Hepatocyte (in vitro differentiated cells): ENCODE results near the gene DDR2. TPM values are rescaled to one million over a fixed set of nuclear protein-coding genes. Genes with fewer than 3 reads are reported as not detected.

ENCODE experiments used
- DNase-seq: peaks from one replicate; pipeline ENCODE4 v3.0.0-alpha.2; 2016; ENCODE audit warnings: low spot score
- H2AFZ ChIP-seq: fragments of 200-600 bp; sonication (generic); 2 replicates; pipeline ENCODE4 v1.6.0; 2016; ENCODE audit warnings: antibody characterized with exemption, mild to moderate bottlenecking
- H3K27ac ChIP-seq: fragments of 200-600 bp; sonication (generic); 2 replicates; pipeline ENCODE4 v1.5.1; 2016; ENCODE audit warnings: mild to moderate bottlenecking
- H3K27me3 ChIP-seq: fragments of 200-600 bp; sonication (generic); 2 replicates; pipeline ENCODE4 v1.6.1; 2016
- H3K36me3 ChIP-seq: fragments of 200-600 bp; sonication (generic); replicated peaks from 2 replicates; pipeline ENCODE4 v1.5.1; 2016; ENCODE audit warnings: low read depth; ENCODE audit not compliant: insufficient read depth
- H3K4me1 ChIP-seq: fragments of 200-600 bp; sonication (generic); 2 replicates; pipeline ENCODE4 v1.5.1; 2016; ENCODE audit warnings: mild to moderate bottlenecking, moderate library complexity; ENCODE audit not compliant: insufficient read depth
- H3K4me2 ChIP-seq: fragments of 200-600 bp; sonication (generic); 2 replicates; pipeline ENCODE4 v1.6.0; 2016
- H3K4me3 ChIP-seq: fragments of 200-600 bp; sonication (generic); 2 replicates; pipeline ENCODE4 v1.5.1; 2016; ENCODE audit warnings: mild to moderate bottlenecking
- H3K79me2 ChIP-seq: fragments of 200-600 bp; sonication (generic); 2 replicates; pipeline ENCODE4 v1.6.0; 2017; ENCODE audit warnings: mild to moderate bottlenecking
- H3K9me2 ChIP-seq: fragments of 200-600 bp; sonication (generic); replicated peaks from 2 replicates; pipeline ENCODE4 v1.6.0; 2017; ENCODE audit warnings: mild to moderate bottlenecking; ENCODE audit not compliant: insufficient read depth
- H3K9me3 ChIP-seq: fragments of 200-600 bp; sonication (generic); 2 replicates; pipeline ENCODE4 v1.5.1; 2016; ENCODE audit warnings: low read depth, mild to moderate bottlenecking
- H4K20me1 ChIP-seq: fragments of 200-600 bp; sonication (generic); 2 replicates; pipeline ENCODE4 v1.6.0; 2016; ENCODE audit warnings: mild to moderate bottlenecking; ENCODE audit not compliant: insufficient read depth, poor library complexity, severe bottlenecking
- EZH2 ChIP-seq: fragments of 200-600 bp; sonication (generic); IDR thresholded peaks from 2 replicates; pipeline ENCODE4 v1.6.1; 2016; ENCODE audit warnings: antibody characterized with exemption, mild to moderate bottlenecking, borderline replicate concordance
- EZH2phosphoT487 ChIP-seq: fragments of 200-600 bp; sonication (generic); IDR thresholded peaks from one replicate; pipeline ENCODE4 v1.6.1; 2018; ENCODE audit warnings: antibody characterized with exemption, mild to moderate bottlenecking, low read depth, moderate library complexity; ENCODE audit not compliant: unreplicated experiment, severe bottlenecking
- WGBS: methylation state at CpG from one replicate; pipeline ENCODE4 v1.1.6; 2016; ENCODE audit warnings: low lambda C conversion rate; ENCODE audit errors: missing lambda C conversion rate; 5-methylcytosine and 5-hydroxymethylcytosine counted together
- polyA plus RNA-seq: library from polyadenylated mRNA; unstranded; fragments of >200 nt; fragmentation: Nextera tagmentation; extraction: Ambion mirVana; gene quantifications from 2 replicates; pipeline ENCODE4 v1.2.1, GENCODE V29; 2016
- total RNA-seq: library from RNA; depleted of rRNA; stranded (reverse); fragments of >200 nt; gene quantifications from 2 replicates; pipeline ENCODE4 v1.2.3, GENCODE V29; 2014
- TF ChIP-seq, protein P1 (sequence below): fragments of 200-600 bp; sonication (generic); IDR thresholded peaks from 2 replicates; pipeline ENCODE4 v1.5.1; 2016; ENCODE audit warnings: antibody characterized with exemption, mild to moderate bottlenecking; ENCODE audit not compliant: poor library complexity

Gene DDR2
- total and polyA plus RNA-seq, 2 experiments from 2014 or later, result 15.7 to 40.2 TPM

DNA sequence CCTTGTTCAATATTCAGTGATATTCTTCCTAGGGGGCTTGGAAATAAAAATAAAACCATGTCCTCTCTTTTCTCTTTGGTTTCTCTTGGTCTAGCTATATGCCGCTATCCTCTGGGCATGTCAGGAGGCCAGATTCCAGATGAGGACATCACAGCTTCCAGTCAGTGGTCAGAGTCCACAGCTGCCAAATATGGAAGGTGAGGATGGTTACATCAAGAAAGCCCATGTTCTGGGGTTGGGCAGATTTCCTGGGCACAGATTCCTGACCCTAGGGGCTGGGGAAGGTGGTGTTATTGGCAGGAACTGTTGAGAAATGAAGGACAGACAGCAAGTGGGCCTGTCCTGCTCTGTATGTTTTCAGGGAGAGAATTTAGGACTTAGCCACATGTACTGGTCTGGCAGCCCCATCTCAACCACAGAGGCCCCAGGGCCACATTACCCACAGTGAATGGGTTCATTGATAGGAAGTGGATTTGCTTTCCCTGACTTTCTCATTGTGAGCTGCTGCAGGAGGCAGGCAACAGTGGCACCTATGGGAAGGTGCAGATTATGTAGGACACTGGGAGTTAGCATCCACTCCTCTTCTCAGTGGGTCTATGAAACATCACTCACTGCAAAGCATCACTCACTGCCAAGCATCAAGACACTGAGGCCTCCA is 120.9 kb downstream of the DDR2 start:
- no peak for TF ChIP-seq EZH2
- no peak for TF ChIP-seq EZH2phosphoT487
- TF ChIP-seq, protein P1, sequence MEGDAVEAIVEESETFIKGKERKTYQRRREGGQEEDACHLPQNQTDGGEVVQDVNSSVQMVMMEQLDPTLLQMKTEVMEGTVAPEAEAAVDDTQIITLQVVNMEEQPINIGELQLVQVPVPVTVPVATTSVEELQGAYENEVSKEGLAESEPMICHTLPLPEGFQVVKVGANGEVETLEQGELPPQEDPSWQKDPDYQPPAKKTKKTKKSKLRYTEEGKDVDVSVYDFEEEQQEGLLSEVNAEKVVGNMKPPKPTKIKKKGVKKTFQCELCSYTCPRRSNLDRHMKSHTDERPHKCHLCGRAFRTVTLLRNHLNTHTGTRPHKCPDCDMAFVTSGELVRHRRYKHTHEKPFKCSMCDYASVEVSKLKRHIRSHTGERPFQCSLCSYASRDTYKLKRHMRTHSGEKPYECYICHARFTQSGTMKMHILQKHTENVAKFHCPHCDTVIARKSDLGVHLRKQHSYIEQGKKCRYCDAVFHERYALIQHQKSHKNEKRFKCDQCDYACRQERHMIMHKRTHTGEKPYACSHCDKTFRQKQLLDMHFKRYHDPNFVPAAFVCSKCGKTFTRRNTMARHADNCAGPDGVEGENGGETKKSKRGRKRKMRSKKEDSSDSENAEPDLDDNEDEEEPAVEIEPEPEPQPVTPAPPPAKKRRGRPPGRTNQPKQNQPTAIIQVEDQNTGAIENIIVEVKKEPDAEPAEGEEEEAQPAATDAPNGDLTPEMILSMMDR, result no peak
- H3K4me3 ChIP-seq, result no peak overlapping the region
- DNase-seq, result no peak
- no peak overlapping the region for H3K4me2 ChIP-seq
- H3K4me1 ChIP-seq, result no peaks in the 10 kb centered on the region
- WGBS, result 95% methylated on average over 1 of the region's 1 CpG
- no peak overlapping the region for H3K27ac ChIP-seq
- no peaks in the 10 kb centered on the region for H3K79me2 ChIP-seq
- H3K9me2 ChIP-seq, result no peaks in the 10 kb centered on the region
- no peak overlapping the region for H2AFZ ChIP-seq
- H3K9me3 ChIP-seq, result no peaks in the 10 kb centered on the region
- no peaks in the 10 kb centered on the region for H3K36me3 ChIP-seq
- H3K27me3 ChIP-seq, result no peaks in the 10 kb centered on the region
- no peaks in the 10 kb centered on the region for H4K20me1 ChIP-seq

DNA sequence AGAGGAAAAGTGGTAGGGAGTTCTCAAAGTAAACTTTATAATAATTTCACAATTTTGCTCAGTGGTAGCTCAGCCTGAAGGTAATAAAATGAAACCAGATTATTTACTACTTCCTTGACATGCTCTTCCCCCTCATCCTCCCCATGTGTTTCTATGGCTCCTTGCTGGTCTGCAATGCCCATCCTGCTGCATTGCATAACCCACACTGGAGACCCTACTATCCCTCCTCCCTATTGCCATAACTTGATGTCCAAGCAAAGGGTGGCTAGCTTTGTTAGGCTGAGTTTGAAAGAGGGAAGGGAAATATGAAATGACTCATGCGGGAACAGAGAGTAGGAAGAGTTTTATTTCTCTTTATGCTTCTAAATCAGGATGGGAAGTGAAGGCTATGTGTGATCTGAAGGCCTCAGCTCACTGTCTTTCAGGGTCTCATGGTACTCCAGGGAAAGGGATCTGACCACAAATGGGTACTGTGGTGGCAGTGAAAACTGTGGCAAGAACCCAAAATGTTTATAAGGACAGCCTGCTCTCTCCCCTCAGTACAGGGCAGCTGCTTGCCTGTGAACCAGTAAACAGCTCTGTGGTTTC is 121.8 kb downstream of the DDR2 start:
- WGBS, result 100% methylated on average over 1 of the region's 1 CpG

DNA sequence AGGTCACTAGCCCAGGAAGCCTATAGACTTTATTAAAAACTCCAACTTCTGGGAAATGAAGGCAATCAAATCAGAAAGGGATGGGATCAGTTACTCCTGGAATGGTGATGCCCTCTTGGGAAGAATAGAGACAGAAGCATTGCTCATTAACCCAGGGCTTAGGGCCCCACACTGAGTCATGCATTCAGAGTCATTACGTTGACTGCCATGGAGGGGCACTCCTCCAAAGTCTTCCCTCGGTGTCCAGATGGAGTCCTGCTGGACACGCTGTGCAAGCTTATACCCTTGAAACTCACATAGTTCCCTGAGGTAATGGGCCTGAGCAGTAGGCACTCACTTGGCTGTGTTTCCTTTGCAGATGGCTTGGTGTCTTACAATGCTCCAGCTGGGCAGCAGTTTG is 123.0 kb downstream of the DDR2 start:
- H3K4me3 ChIP-seq, result no peak overlapping the region
- no peak for TF ChIP-seq EZH2phosphoT487
- TF ChIP-seq, protein P1, result no peak
- TF ChIP-seq EZH2, result no peak
- 92% methylated on average over 3 of the region's 3 CpGs for WGBS

More for the DNA sequence above, 121.8 kb downstream of the DDR2 start:
- Histone ChIP-seq H3K4me3 (no peak overlapping the region), H3K79me2 (no peaks in the 10 kb centered on the region), H3K4me2 (no peak overlapping the region), H3K9me2 (no peaks in the 10 kb centered on the region), H4K20me1 (no peaks in the 10 kb centered on the region), H3K36me3 (no peaks in the 10 kb centered on the region), H3K9me3 (no peaks in the 10 kb centered on the region), H3K27me3 (no peaks in the 10 kb centered on the region), H3K4me1 (no peaks in the 10 kb centered on the region), H3K27ac (no peak overlapping the region), H2AFZ (no peak overlapping the region)
- no peak for TF ChIP-seq EZH2
- TF ChIP-seq, protein P1, result no peak
- TF ChIP-seq EZH2phosphoT487, result no peak
- DNase-seq, result no peak

More for the DNA sequence above, 123.0 kb downstream of the DDR2 start:
- H3K4me1 ChIP-seq, result no peaks in the 10 kb centered on the region
- H3K36me3 ChIP-seq, result no peaks in the 10 kb centered on the region
- H3K9me3 ChIP-seq, result no peaks in the 10 kb centered on the region
- no peak for DNase-seq
- no peak overlapping the region for H3K27ac ChIP-seq
- no peaks in the 10 kb centered on the region for H4K20me1 ChIP-seq
- H3K27me3 ChIP-seq, result no peaks in the 10 kb centered on the region
- no peaks in the 10 kb centered on the region for H3K9me2 ChIP-seq
- no peak overlapping the region for H2AFZ ChIP-seq
- no peaks in the 10 kb centered on the region for H3K79me2 ChIP-seq
- H3K4me2 ChIP-seq, result no peak overlapping the region
